ENCODE data around the gene PRDX5.

The PRDX5 gene

DNA sequence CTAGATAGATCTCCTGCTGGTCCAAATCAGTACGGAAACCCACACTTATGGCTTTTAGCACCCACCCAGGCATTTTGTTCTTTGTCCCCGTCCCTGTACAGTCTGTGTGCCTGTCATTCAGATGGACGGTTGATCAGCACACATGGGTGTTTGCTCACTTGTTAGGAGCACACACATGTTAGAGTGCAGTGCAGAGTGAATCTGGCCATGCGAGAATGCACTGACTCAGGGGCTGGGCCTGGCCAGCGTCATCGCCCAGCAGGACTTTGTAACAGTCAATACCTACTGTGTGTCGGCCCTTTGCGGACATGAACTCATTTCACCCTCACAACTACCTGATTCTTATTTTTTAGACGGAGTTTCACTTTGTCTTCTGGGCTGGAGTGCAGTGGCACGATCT is 44.4 kb downstream of the PRDX5 start:
- DNase-seq (ENCODE audit: low read depth), result no peak

- no peak for DNase-seq (ENCODE audit: low read depth)
These were observed 46.5 kb downstream of the PRDX5 start for GRCh38 chr11:64364435-64364834.

DNA sequence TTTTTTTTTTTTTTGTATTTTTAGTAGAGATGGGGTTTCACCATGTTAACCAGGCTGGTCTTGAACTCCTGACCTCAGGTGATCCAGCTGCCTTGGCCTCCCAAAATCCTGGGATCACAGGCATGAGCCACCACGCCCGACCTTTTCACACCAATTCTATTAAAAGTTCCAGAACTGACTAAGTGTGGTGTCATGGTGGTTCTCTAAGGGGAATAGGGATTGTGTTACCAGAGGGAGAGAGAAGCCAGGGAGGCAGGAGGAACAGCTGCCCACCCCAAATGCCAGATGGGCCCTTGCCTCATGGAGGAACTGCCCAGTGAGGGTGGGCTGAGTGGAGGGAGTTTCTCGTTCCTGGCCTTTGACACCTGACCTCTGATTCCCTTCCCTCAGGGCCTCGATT is 47.0 kb downstream of the PRDX5 start:
- DNase-seq (ENCODE audit: low read depth), result no peak

GRCh38 chr11:64366751-64367150 is 48.8 kb downstream of the PRDX5 start:
- DNase-seq (ENCODE audit: low read depth), result no peak

DNA sequence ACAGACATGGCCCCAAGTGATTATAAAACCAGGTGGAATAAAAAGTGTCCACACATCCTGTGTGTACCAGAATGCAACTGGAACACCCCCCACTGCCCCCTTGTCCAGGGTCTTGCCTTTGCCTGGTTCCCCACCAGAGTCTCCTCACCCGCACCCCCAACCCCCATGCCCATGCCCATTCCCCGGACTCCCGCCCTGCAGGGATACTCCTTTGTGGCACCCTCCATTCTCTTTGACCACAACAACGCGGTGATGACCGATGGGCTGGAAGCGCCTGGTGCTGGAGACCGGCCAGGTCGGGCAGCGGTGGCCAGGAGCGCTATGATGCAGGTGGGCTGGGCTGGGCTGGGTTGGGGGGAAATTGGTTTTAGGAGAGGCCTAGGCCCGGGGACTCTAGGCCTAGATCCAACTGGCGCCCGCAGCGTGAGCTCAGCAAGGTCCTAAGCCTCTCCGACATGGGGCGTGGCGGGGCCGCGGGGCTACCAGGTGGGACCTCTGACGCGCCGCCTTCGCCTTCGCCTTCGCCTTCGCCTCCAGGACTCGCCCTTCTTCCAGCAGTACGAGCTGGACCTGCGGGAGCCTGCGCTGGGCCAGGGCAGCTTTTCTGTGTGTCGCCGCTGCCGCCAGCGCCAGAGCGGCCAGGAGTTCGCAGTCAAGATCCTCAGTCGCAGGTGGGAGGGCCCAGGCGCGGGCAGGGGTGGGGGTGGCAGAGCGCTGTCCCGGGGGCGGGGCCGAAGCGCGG is 50.2 kb downstream of the PRDX5 start:
- no peak for DNase-seq (ENCODE audit: low read depth)

- DNase-seq (ENCODE audit: low read depth), result no peak
These were observed 50.8 kb downstream of the PRDX5 start for GRCh38 chr11:64368673-64369074.

DNA sequence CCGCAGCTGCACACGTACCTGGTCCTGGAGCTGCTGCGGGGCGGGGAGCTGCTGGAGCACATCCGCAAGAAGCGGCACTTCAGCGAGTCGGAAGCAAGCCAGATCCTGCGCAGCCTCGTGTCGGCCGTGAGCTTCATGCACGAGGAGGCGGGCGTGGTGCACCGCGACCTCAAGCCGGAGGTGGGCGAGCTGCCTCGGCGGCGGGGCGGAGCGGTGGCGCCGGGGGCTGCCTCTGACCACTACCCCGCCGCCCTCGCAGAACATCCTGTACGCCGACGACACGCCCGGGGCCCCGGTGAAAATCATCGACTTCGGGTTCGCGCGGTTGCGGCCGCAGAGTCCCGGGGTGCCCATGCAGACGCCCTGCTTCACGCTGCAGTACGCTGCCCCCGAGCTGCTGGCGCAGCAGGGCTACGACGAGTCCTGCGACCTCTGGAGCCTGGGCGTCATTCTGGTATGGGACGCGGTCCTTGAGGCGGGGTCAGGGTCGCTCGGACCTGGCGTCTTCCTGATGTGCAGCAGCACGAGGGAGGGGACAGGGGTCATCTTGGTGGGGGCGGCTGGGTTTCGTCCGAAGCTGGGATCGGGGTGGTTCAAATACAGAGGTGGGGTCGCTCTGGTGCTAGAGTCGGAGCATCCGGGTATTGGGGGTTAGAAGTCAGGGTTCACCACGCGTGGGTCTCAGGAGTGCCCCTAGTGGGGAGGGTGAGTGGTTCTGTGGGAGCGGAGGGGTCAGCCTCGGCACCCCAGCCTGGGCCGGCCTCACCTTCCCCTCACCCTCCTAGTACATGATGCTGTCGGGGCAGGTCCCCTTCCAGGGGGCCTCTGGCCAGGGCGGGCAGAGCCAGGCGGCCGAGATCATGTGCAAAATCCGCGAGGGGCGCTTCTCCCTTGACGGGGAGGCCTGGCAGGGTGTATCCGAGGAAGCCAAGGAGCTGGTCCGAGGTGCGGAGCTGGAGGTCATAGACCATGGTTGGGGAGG is 51.8 kb downstream of the PRDX5 start:
- DNase-seq (ENCODE audit: low read depth), result no peak

DNA sequence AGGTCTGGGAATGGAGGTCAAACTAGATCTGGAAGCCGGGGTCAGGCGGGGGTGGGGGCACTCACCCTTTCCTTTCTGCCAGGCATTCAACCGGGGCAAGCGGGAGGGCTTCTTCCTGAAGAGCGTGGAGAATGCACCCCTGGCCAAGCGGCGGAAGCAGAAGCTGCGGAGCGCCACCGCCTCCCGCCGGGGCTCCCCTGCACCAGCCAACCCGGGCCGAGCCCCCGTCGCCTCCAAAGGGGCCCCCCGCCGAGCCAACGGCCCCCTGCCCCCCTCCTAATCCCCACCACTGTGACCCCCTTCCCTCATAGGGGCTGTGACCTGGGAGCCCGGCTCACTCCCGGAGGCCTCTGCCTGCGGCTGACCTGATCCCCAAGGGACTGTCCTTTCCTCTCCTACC is 53.3 kb downstream of the PRDX5 start:
- DNase-seq (ENCODE audit: low read depth), result no peak

Measured in stimulated activated CD8-positive, alpha-beta memory T cell treated with anti-CD3 and anti-CD28 coated beads, Interleukin-12 subunit alpha, Interleukin-12 subunit beta, amount 100 ng/mL, for 4 hours (primary cell).